Activated T-cell treated with anti-CD3 and anti-CD28 coated beads for 1 hour (primary cell): Measurements from ENCODE around the gene SSR2.

ENCODE experiments used
- DNase-seq: peaks from one replicate; pipeline ENCODE4 v3.0.0-alpha.2; 2020; ENCODE audit warnings: low read depth

The SSR2 gene

DNA sequence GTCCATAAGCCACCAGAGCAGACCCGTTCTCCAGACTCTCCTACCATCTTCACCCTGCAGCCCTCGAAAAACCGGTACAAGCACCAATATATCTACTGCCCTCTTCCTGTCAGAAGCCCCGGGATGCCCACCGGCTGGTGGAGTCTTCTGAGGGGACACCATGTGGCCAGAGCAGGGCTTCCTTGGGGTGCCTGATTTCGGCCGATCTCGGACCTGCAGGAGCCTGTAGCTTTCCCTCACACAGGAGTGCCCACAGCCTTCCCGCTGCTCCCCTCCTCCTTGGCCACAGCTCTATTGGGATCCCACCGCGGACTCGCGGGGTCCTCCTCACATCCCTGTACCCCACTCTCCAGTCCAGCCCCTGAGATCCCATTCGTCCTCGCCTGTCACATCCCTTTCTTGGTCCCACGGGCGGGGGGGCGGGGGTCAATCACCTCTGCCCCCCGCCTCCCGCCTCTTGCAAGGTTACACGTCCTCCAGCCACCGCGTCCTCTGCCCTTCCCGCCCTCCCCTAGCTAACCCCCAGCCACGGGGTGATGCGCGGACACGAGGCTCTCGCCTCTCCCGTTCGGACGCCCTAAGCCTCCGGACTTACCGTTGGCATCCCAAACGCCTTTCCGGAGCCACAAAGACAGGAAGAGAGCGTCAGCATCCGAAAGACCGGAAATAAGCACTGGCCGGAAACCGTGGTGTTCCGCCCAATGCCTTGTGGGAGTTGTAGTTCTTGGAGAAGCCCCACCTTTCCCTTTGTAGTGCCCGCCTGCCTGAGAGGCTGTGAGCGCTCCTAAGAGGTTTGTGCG lies at the start of gene SSR2:
Gene SSR2 (minus strand): TSS at position 659 of the 800 bp plus-strand sequence. CDS start 784 bp downstream, outside the sequence.
- peak; percentile 70 for DNase-seq

DNA sequence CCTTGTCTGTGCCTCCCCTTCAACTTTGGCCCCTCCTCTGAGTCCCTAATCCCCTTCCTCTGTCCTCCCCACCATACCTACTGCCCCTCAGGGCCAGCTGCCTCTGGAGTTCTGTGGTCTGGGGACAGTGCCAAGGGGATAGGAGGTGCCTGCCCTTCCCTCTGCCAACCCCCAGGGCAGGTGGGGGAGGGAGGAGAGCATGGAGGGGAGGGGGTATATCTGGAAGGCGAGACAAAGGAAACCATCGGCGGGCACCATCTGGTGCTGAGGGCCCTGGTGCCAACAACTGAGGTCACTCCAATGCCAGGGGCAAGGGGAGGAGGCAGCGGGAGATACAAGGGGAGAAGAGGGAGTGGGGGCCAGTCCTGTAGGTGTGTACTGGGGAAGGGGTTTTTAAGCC lies 49.8 kb upstream of the SSR2 start:
- DNase-seq = no peak

DNA sequence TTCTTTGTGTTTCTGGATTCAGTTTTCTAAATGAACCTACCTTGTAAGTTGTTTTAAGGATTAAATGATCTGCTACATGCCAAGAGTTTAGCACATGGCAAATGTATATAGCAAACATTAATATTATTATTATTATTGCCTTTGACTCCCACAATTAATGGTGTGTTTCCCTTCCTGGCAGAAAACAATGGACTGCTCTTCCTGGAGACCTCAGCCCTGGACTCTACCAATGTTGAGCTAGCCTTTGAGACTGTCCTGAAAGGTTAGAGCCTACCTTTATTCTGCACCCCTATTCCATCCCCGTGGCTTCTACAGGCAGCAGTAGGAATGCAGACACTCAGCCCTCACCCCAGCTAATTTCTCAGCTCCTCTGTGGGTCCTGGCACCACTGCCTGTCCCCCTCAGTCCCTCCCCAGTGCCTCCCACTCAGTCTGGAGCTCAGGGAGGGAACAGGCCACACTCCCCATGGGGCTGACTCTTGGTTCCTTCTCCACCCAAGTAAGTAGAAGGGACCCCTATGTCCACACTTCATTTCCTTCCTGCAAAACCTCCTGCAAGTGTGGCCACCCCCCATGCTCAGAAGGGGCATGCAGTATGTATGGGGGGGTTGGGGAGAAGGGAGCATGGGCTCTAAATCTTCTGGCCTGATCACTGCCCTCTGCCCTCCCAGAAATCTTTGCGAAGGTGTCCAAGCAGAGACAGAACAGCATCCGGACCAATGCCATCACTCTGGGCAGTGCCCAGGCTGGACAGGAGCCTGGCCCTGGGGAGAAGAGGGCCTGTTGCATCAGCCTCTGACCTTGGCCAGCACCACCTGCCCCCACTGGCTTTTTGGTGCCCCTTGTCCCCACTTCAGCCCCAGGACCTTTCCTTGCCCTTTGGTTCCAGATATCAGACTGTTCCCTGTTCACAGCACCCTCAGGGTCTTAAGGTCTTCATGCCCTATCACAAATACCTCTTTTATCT lies 49.0 kb upstream of the SSR2 start:
- no peak for DNase-seq

DNA sequence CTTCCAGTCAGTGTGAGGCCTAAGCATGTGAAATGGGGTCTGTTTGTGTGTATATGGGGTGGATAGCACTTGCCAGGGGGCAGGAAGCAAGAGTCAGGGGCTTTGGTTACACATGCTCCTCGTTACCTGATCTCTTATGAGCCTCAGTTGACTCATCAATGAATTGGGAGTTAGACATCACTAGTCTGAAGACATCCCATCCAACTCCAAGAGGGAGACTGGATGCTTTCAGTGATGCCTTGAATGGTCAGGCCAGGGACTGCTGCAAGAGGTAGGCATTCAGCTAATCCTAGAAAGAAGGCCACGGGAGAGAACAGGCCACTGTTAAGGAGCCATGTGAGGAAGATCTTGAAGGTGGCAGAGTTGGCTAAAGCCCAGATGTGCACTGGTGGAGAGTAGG lies 46.5 kb upstream of the SSR2 start:
- no peak for DNase-seq

DNA sequence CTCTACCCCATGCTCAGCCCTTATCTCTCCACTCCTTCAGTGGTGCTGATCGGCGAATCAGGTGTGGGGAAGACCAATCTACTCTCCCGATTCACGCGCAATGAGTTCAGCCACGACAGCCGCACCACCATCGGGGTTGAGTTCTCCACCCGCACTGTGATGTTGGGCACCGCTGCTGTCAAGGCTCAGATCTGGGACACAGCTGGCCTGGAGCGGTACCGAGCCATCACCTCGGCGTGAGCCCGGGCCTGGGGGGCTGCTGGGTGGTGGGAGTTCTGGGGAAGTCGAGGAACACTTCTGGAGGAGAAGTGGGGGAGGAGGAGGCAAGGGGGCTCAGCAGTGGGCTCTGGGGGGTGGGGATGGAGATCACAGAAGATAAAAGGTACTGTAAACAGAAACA lies 45.1 kb upstream of the SSR2 start:
- DNase-seq = no peak

DNA sequence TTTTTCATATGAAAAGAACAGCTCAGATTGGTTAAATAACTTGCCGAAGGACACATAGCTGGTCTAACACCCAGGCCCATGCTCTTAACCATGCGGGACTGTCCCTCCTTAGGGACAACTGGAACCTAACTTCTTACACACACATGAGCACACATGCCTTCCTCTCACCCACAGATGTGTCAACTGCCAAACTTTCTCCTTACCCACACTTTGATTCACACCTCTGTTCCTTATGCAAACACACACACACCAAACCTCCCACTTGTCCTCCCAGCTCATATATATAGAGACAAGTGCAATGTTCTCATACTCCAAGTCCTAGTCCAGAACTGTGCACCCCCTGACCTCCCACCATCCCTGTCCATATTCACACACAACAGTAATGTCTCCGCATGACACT lies 44.5 kb upstream of the SSR2 start:
- DNase-seq = no peak

DNA sequence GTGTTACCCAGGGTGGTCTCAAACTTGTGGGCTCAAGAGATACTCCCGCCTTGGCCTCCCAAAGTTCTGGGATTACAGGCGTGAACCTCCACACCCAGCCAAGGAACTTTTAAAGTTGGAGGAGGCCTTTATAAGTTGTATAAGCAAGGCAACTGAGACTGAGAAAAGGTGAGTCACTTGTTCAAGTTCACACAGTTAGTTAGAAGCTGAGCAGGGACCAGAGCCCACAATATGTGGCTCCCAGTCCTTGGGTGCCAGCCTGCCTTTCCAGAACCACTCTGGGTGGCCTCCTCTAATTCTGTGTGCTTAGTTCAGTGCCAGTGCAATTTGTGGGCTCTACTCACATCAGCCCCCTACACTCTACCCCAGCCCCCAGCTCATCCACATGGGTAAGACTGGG lies 43.9 kb upstream of the SSR2 start:
- DNase-seq = no peak

DNA sequence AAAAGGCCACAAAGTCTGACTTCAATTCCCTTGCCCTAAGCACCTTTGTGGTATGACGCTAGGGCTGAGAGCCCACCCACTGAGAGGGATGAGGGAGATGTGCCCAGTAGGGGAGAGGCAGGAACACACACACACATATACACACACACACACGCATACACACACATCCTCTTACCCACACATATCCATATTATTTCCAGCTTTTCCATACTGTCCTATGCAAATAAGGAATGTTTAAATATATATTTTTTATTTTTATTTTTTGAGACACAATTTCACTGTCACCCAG lies 43.2 kb upstream of the SSR2 start:
- no peak for DNase-seq

DNA sequence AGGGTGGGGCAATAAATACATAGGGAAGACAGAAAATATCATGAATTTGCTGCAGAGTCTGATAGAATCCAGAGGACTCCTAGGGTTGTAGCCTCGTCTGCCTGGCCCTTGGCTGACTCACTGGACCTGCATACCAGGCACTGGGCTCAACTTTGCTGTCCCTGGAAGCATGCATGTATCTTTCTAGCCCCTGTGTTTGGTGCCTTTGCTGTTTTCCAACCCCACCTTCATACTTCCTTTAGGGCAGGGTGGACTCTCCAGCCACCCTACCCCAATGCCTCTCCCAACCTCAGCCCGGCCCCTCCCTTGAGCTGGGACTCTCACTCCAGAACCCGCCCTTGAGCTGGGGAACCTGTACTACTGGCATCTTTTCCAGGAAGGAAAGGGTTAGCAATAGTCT lies 41.4 kb upstream of the SSR2 start:
- no peak for DNase-seq

DNA sequence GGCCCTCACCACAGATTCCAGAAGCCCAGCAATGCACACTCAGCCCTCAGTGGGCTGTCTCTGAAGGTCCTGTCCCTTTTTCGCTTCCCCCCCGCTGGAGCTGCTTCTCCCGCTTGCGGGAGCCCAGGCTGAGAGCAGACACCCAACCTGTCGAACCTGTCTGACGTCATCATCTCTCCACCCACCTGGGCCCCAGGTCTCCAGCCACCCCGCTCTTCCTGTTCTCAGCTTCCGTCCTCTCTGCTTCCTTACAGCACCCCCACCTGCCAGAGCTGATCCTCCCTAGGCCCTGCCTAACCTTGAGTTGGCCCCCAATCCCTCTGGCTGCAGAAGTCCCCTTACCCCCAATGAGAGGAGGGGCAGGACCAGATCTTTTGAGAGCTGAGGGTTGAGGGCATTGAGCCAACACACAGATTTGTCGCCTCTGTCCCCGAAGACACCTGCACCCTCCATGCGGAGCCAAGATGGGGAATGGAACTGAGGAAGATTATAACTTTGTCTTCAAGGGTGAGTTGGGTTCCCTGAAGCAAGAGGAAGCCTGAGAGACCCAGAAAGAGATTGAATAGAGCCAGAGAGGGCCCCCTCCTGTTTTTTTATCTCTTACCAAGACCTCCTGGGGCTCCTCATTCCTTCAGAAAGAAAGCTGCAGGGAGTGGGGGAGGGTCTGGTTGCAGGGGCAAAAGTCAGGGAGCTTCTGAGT lies 40.3 kb upstream of the SSR2 start, which contains the start of gene RAB25:
Gene RAB25 (plus strand): TSS at position 224 of the 700 bp plus-strand sequence. CDS start 241 bp downstream, at position 465.
- no peak for DNase-seq

DNA sequence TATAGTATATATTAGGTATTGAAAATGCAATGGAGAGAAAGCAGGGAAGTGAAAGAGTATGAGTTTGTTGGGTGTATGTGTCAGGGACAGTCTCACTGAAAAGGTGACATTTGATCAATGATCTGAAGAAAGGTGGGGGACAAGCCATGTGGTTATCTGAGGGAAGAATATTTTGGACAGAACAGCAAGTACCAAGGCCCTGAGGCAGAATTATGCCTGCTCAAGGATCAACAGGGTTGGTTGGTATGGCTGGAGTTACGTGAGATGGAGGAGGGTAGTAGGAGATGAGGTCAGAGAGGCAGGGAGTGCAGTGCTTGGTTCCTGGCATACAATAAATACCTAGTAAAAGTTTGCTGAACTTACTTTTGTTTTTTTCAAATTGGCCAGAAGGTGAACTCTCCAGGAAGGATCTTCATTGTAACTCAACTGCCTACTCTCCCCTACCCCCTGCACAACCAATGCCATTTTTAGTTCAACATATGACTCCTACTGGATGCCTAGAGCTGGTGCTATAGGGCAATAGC lies 35.6 kb upstream of the SSR2 start:
- no peak for DNase-seq

DNA sequence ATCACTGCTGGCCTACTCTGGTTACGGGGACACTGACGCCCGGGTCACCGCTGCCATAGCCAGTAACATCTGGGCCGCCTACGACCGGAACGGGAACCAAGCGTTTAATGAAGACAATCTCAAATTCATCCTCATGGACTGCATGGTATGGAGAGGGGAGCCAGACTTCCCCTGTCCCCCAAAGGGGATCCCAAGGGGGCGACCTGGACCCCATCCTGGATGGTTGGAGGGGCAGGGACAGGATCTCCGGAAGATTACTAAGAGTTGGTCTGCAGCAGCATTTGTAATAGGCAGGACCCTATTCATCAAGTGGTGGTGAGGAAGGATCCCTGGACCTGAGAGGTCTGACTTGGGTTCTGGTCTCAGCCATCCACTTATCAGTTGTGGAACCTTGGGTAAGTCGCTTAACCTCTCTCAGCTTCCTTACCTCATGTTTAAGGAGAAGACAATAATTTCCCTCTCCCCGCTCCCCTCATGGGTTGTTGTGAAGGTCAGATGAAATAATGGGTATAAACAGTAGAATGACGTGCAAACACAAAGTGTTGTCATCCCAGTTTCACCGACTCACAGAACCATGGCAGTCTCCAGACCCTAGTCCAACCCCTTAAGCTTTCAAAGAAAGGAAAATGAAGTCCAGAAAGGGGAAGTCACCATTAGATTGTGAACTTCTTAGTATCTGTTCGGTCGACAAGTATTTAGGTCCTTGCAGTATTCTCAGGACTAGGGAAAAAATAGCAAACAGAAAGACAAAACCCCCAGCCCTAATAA lies 34.7 kb upstream of the SSR2 start:
- no peak for DNase-seq

DNA sequence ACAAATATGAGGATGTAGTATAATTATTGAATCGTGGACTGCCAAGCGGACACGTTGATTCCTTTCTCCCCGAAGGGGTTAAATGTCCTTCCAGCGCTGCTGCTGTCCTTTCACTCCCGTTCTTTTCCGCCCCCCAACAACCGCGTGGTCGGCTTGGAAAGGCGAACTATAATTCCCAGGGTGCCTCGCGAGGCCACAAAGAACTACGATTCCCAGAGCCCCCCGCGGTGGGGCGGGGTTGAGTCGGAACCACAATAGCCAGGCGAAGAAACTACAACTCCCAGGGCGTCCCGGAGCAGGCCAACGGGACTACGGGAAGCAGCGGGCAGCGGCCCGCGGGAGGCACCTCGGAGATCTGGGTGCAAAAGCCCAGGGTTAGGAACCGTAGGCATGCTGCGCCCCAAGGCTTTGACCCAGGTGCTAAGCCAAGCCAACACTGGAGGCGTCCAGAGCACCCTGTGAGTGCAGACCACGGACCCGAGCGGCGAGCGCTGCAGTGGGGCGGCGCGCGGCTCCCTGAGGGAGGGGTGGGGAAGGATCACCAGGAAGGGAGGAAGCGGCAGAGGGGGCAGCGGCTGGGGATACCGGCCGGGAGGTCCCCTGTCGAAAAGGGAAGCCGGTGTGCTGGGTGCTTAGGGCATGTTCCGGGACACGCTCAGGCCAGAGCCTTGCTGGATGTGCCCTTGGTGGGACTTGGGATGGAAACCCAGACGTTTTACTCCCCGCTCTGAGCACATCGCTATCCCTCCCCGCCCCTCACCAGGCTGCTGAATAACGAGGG lies 33.9 kb upstream of the SSR2 start, which contains the start of gene LAMTOR2:
Gene LAMTOR2 (plus strand): TSS at position 283 of the 781 bp plus-strand sequence. CDS start 108 bp downstream, at position 391.
- peak; percentile 96 for DNase-seq

DNA sequence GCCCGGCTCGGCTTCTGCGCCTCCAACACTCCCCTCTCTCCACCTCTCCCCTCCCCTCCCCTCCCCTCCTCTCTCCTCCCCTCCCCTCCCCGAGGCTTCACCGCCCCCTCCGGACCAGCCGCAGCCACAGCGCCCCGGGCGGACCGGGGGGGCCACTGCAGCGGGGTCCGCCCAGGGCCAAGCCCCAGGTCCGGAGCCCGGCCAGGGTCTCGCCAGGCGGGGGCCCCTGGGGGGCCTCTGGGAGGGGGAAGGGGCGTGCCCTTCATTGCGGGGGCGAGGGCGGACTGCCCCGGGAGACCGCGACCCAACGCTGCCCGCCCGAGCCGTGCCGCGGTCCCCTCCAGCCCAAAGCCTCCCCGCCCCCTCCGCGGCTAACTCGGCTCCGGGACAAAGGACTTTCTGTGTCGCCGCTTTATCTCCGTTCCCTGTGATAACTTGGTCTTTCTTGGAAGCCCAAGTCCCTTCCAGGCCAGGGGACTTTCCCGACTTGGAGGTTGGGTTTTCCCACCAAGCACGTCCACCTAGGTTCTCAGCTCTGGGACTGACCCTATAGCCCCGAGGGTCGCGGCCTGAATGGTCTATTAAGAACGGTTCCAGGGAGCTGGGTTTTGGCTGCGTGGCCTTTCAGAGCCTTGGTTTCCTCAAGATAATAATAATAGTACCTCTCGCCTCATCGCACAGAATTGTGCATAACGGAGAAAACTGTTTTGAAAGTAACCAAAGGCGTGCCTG lies 33.2 kb upstream of the SSR2 start, which contains the start of gene UBQLN4:
Gene UBQLN4 (minus strand): TSS at position 31 of the 732 bp plus-strand sequence. CDS start 97 bp downstream, outside the sequence.
- DNase-seq = peak; percentile 78

DNA sequence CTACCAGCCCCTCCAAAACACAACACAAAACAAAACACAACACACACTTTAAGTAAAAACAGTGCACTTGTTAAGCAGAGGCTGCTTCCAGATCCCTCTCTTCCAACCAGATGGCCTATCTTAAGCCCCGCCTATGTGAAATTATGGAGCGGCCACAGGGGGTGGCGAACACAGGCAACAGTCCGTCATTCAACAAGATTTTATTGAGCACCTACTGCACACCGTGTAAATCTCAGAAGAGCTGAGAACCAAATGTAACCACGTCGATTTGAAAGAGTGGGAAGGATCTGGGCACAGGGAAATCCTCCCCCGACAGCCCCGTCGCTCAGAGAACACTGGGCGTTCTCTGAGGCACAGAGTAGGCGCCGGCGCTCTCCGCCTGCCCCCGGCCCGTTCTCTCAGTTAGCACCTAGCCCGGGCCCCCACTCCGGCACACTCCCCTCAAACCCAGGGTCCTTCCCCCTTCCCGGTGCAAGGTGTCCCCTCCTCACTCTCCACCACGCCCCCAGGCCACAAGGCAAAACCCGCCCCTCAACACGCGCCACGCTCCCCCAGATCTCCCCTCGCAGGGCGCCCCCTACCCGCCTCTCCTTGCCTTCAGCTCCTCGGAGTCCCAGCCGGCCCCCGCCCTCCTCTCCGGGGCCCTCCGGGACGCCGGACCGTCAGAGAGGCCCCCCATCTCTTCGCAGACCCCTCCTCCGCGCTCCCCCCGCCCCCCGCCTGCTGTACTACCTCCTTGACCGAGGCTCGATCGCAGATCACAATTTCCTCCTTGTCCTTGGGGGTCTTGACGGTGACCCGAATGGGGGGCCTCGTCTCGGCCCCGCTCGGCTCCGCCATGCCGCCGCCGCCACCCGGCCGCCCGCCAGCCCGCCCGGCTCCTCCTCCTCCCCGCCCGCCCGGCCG lies 32.4 kb upstream of the SSR2 start:
- peak; percentile 63 for DNase-seq

DNA sequence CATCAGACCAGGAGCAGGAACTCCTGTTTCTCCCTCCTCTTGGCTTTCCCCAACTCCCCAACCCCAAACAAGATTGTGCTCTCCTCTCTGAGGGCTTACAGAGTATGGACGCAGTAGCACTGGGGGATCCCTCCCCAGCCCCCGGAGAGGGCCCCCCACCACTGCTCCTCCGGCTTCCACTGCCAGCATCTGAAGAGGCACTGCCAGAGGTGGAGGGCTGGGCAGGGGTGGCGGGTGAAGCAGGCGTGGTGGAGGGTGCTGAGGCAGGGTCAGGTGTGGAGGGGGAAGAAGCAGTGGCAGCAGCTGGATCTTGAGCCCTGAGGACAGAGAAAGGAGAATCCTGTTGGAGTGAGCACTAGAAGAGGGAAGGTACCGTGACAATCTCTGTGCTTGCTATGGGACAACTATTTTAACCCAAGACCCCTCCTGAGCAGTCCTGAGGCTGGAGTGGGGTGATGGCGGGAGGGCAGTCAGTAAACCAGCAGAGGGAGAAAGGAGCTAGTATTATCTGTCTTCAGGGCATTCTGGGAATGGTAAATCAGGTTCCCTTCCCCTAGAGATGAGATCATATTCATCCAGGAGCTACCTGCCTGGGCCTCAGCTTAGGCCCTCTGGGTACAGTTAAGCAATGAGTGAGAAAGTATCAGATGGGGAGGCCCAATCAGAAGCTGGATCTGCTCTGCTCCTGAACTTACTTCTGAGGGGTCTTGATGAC lies 30.4 kb upstream of the SSR2 start:
- no peak for DNase-seq

DNA sequence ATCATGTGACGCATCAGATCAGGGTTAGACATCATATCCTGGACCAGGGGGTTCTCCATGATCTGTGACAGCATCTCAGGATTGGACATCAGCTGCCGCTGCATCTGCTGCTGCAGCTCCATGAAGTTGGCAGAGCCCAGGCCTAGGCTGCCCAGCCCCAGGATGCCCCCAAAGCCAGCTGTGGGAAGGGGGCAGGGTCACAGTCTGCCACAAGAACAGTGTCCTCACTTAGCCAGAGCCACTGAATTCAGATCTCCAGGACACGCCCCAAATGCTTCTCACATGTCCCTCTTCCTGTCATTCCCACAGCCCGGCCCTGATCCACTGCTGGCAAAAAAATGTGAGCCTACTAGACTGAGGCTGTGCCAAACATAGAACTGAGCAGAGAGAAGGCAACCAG lies 29.6 kb upstream of the SSR2 start:
- DNase-seq = no peak
